GM12892 (cell line): ENCODE data around the gene DHRS3.

ENCODE experiments used
- POLR2A ChIP-seq: IDR thresholded peaks from 2 replicates; pipeline ENCODE4 v1.6.1; 2011; ENCODE audit warnings: low read depth, low read length, control low read depth
- POLR2AphosphoS5 ChIP-seq: IDR thresholded peaks from 2 replicates; pipeline ENCODE4 v1.6.1; 2011; ENCODE audit warnings: low read depth, low read length, control low read depth
- TAF1 ChIP-seq: IDR thresholded peaks from 2 replicates; pipeline ENCODE4 v1.6.1; 2011; ENCODE audit warnings: low read depth, mild to moderate bottlenecking, control low read depth, low read length, borderline replicate concordance

DNA sequence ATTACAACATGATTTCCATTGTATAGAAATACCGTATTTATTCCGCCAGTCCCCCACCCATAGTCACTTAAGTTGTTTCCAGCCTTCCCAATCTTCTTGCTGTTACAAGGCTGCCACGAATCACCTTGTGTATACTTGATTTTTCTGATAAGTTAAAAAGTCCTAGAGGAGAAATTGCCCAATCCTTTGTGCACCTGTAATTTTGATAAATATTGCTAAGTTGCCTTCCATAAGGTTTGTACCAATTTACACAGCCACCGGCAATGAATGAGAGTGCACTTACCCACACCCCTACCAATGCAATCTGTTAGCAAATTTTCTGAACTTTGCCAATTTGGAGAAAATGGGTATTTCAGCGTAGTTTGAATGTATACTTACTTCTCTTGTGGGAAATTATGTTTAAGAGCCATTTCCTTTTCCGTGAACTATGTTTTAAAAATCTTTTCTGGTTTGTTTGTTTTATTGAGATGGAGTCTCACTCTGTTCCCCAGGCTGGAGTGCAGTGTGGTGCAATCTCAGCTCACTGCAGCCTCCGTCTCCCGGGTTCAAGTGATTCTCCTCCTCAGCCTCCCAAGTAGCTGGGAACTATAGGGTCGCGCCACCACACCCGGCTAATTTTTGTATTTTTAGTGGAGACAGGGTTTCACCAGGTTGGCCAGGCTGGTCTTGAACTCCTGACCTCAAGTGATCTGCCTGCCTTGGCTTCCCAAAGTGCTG, 87.4 kb downstream of the DHRS3 start:
- TF ChIP-seq POLR2A (no peak), POLR2AphosphoS5 (no peak), TAF1 (no peak)
